Measurements from ENCODE around the gene LIME1.

The LIME1 gene

DNA sequence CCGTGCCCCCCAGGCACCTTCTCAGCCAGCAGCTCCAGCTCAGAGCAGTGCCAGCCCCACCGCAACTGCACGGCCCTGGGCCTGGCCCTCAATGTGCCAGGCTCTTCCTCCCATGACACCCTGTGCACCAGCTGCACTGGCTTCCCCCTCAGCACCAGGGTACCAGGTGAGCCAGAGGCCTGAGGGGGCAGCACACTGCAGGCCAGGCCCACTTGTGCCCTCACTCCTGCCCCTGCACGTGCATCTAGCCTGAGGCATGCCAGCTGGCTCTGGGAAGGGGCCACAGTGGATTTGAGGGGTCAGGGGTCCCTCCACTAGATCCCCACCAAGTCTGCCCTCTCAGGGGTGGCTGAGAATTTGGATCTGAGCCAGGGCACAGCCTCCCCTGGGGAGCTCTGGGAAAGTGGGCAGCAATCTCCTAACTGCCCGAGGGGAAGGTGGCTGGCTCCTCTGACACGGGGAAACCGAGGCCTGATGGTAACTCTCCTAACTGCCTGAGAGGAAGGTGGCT, 39.1 kb upstream of the LIME1 start:
- no peak for DNase-seq

DNA sequence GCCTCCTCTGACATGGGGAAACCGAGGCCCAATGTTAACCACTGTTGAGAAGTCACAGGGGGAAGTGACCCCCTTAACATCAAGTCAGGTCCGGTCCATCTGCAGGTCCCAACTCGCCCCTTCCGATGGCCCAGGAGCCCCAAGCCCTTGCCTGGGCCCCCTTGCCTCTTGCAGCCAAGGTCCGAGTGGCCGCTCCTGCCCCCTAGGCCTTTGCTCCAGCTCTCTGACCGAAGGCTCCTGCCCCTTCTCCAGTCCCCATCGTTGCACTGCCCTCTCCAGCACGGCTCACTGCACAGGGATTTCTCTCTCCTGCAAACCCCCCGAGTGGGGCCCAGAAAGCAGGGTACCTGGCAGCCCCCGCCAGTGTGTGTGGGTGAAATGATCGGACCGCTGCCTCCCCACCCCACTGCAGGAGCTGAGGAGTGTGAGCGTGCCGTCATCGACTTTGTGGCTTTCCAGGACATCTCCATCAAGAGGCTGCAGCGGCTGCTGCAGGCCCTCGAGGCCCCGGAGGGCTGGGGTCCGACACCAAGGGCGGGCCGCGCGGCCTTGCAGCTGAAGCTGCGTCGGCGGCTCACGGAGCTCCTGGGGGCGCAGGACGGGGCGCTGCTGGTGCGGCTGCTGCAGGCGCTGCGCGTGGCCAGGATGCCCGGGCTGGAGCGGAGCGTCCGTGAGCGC, 38.5 kb upstream of the LIME1 start:
- no peak for DNase-seq

DNA sequence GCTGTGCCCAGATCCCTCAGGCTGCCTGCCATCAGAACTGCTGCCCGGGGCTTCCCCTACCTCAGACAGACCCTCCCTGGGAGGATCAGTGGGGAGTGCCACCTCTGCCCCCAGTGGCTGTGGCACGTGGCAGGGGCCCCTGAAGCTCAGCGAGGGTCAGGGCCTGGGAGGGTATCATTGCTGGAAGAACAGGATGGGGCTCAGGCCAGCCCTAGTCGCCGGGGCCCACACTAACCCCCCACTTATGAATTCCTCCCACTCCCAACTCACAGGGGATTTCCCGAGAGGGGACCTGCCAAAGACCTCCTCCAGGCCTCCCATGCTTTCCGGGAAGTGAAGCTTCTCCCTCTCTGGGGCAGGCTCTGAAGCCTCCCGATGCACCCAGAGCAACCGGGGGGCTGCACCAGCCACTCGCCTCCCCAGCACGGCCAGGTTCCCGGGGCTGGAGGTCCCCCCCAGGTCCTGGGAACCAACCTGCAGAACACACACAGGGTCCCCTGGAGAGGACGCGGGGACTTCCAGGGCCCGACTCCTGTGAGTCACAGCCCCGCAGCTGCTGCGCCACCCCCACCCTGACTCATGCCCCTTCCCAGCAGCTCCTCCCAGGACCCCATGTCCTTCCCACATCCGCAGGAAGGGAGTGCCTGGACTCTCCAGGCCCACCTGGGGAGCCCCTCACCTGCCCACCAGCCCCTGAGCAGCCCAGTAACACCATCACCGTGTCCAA, 37.6 kb upstream of the LIME1 start:
- DNase-seq: peak; percentile 49 to 53

DNA sequence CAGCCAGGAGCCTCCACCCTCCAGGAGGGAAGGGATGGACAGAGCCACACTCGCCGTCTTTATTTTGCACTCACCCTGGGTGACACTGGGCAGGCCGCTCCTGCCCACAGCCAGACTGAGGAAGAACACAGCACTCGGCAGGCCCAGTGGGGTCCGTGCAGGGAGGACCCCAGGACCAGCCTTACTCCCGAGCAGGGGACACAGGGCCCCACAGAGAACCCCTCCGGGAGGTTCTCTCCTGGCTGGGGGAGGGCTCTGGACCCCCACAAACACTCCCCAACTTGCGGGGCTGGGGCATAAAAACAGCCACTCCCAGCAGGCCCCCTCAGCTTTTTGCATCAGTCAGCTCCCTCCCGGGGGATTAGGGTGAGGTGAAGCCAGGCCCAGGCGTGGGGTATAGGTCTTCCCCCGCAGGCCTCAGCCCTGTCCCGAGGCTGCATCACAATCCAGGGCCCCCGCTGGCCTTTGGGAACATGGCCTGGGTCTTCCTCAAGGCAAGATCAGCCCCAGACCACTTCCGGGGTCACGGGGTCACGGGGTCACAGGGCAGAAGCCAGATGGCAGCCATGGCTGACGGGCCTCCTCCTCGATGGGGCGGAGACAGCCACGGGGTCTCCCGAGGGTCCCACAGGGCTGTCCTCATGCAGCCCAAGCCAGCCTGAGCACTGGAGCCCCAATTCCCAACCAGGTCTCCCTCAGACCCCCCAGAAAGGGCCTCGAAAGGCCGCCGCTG, 36.8 kb upstream of the LIME1 start:
- no peak for DNase-seq

DNA sequence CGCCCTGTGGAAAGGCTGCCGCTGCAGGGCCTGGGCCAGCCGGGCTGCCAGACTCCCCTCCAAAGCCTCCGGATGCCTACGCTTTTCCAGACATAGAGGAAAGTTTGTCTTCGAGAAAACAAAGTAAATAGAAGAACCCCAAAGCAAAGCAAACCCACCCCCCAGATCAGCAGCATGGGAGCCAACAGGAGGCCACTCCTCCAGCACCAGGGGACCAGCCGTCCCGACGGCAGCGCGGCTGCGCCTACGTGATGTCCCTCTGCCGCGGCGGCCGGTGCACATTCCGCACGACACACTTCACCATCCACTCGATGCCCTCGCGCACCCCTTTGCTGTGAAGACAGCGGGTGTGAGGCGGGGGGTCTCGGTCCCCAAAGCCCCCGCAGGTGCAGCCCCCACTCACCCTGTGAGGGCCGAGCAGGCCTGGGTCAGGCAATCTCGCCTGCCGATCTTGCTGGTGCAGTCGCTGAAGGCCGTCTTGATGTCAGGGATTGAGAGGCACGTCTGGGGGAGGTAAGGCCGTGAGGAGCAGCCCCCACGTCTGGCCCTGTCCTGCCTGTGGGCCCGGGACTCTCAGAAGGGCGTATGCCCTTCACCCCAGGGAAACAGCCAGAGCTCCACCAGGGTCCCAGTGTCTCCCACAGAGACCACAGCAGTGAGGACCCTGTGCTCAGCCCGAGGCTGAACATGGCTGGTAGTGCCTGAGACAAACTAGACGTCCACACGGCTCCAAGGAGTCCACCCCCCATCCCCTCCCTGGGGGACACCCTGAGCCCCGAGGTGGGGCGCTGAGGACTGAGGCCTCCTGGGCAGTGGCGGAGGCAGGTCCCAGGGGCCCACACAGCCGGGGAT, 36.0 kb upstream of the LIME1 start:
- no peak for DNase-seq

DNA sequence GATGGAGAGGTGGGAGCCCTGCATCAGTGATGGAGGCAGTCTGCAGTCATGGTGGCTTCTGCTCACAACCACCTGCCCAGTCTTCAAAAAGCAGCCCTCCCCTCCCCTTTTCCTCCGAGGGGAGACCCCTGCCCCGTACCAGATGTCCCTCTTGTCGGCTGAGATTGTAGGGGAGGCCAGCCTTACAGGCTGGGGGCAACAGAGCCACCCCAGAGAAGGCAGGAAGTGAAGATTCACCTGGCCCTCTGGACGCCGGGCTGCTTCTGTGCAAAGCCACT, 35.5 kb upstream of the LIME1 start:
- no peak for DNase-seq

DNA sequence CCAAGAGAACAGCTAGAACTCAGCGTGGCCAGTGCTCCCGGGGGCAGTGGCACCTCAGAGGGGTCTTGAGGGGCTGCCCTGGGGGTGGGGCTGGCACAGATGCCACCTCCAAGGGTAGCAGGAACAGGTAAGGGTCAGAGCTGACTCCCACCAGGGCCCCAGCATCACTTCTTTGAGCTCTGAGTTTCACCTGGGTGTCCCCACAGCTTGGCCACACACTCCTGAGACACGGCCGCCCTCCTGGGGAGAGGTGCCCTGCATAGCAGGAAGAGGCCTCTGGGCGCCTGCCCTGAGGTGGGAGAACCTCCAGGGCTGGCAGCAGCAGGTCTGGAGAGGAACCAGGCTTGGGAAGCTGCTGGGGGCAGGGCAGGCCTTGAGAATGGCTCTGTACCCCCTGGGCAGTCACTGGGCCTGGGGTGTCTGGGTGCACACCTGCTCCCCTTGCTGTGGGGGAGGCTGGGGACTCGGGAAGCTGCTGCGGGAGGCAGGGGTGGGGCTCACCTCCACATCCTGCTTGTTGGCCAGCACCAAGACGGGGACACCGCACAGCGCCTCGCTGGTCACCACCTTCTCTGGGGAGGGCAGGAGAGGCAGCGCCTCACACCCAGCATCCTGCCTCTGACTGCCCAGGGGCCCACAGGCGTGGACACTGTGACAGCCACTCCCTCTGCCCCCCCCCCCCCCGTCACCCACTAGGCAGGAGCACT, 35.0 kb upstream of the LIME1 start:
- DNase-seq: no peak

DNA sequence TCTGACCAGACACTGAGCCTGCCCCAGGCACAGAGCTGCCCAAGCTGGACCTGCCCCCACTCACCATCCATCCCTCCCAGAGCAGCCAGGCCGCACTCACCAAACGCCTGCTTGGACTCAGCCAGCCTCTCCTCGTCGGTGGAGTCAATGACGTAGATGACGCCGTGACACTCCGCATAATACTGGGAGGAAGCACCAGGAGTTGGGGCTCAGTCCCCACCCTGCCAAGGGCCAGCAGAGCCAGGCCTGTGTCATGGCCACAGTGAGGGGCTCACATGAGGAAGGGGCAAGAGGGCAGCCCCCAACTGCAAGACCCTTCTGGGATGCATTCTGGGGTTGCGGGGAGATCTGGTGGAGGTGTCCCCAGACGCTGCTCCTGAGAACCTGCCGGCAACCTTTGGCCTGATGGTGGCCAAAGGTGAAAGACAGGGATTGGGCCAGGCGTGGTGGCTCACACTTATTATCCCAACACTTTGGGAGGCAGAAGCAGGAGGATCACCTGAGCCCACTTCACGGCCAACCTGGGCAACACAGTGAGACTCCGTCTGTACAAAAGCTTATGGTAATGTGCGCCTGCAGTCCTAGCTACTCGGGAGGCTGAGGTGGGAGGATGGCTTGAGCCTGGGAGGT, 34.3 kb upstream of the LIME1 start:
- DNase-seq: no peak

DNA sequence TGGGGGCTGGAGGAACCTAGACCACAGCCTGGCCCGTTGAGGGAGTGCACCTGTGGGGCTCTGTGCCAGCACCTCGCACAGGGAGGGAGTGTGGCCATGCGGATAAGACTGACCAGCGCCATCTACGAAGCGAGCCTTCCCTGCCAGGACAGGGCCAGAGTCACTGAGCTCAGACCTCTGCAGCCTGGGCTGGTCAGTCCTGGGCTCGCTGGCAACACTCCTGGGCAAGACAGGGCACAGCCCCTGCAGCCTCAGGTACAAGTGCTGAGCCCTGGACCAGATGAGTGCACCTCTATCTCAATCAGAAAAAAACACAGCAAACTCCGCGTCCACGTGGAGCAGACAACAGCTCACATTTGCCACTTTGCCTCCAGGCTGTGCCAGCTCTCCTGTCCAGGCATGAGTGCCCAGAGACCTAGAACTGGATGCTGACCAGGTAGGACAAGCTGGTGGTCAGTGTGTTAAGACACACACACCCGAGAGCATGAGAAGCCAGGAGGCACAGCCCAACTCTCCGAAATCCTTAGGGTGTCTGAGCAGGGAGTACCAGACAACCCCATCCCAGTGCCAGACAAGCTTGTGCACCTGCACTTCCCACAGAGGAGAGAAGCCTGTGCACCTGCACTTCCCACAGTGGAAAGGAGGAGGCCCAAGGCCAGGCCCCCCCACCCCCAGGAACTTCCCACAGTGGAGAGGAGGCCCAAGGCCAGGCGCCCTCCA, 33.6 kb upstream of the LIME1 start:
- DNase-seq: no peak

DNA sequence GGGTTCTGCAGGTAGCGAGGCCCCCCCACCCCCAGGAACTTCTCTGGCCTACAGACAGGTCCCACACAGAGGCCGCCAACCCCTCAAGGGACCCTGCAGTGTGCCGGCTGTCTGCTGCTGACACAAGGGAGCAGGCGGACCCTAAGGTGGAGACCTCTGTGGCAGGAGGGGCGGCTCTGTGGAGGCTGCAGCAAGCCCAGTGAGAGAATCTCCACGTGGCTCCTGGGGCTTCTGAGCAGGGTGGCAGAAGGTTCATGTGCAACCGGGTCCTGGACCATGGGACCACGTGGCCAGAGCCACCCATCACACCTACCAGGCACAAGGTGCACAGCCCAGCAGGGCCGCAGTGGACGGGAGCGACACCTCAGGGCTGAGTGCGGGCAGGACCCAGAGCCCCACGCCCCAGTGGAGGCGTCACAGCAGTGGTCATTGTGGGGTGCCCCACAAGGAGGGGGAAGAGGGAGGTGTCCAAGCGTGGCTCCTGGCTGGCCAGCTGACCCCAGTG, 32.9 kb upstream of the LIME1 start:
- no peak for DNase-seq

DNA sequence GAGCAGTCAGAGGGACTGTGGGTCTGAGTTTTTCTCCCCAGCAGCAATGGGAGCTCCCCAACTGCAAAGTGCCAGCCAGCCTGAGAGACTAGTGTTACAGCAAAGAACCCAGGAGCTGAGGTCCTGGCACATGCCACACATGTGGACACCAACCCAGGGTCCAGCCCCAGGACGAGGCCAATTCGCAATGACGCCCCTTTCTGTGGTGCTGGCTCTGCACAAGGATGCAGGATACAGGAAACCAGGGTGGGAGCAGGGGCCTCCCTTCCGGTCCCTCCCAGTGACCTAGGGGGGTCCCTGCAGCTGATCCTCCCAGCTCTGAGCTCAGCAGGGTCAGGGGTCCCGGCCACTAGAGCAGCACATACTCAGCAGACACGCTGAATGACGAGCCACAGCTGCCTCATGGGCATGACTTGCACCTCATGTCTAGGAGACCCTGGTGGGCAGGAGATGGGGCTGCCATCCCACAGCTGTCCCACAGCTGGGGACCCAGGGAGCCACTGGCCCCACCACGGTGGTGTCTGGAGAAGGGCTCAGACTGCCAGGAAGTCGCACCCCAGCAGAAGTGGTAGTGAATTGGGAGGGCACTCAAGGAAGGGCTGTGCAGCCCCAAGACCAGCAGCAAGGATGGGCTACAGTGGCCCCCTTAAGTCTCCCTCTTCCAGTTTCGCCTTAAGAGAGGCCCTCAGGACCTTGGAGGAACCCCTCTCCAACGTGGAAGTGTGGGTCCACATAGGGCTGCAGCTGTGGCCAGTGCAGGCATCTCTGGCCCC, 32.3 kb upstream of the LIME1 start:
- DNase-seq: no peak

DNA sequence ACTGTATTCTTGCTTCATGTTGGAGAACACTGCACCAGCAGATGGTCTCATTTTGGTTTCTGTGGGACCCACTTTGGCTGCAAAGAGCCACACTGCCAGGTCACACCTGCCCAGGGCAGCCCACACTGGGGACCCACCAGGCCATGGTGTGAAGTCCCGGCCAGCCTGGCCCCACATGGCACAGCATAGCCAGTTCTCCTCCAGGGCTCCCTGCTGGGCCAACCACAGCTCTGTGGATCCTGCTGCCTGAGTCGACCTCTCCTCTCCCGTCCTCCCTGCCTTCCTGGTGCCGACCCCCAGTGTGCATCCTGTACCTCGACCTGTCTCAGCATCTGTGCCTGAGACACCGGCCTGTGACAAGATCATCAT, 31.7 kb upstream of the LIME1 start:
- no peak for DNase-seq

DNA sequence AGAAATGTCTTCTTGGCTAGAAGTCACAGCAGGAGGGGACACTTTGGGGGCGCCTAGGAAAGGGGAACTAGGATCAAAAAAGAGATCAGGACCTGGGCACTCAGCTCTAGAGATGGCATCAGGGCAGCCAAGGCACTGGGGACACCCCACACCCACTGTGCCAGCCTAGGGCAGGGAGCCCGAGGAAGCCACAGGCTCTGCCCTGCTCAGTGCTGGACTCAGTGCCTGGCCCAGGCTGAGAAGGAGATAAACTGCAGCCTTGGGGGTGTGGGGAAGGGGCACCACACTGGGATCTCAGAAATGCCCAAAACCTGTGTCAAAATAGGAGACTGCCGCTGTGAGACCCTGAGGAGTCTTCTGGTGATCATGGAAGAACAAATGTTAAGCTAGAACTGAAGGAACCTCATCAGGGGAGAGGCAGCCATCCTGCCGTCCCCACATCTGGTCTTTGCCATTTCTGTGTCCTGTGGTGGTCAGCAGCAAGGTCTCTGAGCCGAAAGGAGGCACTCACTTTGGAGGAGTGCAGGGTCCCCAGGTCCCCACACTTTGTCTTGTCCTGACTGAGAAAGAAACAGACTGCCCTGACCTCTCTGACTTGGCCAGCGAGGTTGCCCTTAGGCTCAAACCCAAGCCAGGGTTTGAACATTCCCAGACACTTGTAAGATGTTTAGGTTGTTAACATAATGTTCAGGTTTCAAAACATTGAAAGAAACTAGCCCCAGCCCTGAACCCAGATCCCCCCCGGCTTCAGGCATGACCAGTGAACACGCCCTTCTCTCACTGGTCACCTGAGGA, 31.0 kb upstream of the LIME1 start:
- DNase-seq: no peak

DNA sequence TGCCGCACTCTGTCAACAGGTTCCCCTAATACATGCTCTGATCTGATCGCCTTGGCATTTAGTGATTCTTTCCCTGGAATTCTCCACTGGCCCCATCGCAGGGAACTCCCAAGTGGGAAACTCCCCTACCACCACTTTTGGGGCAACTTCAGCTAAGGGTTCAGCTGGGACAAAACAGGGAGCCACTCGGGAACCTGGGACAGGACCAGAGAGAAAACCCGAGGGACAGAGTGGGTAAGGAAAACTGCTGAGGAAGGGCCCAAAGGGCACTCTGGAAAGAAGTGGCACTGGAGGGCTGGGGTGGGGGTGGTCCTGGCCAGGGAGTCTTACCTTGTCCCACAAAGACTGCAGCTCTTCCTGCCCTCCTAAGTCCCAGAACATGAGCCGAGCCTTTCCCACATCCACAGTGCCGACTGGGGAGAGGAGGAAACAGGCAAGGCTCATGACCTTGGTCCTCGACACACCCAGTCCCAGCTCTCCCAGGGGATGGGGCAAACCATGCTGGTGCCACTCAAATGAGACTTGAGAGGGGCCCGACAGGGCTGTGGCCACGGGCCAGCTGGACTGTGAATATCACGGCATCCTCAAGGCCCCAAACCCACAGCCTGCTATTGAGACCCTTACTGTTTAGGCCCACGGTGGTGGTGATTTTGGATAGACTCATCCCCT, 30.3 kb upstream of the LIME1 start:
- no peak for DNase-seq

DNA sequence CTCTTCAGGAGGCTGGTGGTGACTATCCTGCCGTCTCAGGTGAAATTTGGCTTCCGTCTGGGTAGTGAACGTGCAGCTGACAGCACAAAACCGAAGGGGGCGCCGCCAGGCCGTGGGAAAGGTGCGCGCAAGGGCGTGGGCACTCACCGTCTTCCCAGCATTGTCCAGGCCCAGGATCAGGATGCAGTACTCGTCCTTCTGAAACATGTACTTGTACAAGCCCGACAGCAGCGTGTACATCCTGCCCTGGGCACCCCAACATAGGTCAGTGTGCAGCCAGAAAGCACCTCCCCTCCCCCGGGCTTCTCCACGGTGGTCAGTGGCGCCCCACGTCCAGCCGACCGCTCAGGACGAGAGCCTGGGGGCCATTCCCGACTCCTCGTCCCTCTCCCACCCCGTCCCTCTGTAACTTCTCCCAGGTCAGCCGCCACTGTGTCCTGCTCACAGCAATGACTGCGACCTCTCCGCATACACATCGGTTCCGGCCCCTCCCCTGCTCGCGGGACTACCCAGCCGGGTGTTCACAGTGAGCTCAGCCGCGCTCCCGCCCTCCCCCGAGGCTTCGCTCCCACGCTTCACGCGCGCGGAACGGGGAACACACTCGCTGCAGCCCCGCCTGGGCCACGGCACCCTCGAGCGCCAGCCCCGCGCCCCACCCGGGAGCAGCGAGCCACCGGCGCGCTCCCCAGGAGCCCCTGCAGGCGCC, 29.5 kb upstream of the LIME1 start:
- peak; percentile 55 to 62 for DNase-seq

DNA sequence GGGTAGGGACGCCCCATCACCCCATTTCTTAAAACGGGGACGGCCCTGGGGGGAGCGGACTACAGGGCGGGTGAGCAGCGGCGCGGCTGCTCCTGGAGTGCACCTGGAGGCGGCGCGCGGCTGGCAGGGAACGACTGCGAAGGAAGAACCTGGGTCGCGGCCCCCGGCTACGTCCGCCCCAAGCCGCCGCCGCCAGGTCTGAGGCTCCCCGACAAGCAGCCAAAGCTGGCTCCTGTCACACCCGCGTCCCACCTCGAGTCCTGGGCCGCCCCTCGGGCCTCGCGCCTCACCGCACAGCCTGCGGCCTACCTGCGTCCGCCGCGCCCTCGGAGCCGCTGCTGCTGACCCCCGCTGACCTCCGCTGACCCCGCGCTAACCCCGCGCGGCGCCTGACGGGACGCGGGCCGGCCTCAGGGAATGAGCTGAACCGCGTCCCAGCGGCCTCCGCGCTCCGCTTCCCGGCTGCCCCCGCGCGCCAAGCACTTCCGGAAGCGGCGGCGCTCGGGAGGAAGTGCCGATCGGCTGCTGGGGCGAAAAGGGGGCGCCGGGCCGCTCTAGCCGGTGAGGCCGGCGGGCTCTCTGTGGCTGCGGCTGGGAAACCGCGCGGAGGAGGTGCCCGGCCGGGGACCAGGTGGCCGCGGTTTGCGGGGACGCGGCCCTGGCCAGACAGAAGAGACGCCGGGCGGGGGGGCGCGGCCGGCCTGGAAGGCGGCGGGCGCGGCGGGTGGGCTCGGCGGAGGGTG, 28.7 kb upstream of the LIME1 start, which contains the start of the genes ARFRP1 and ZGPAT:
TSS of gene ARFRP1 (minus strand) at position 419 of the 743 bp plus-strand sequence. CDS start 885 bp downstream, outside the sequence.
TSS of gene ZGPAT (plus strand) at position 482 of the 743 bp plus-strand sequence. CDS start 542 bp downstream, outside the sequence.
- DNase-seq: peak; percentile 80 to 84

Measured in stimulated activated CD4-positive, alpha-beta T cell treated with anti-CD3 and anti-CD28 coated beads, Interleukin-2, amount 100 ng/mL, for 48 hours (primary cell).